AG10803 (cell line): ENCODE results near the gene GABRP.

ENCODE experiments used
- DNase-seq: peaks from one replicate; pipeline ENCODE4 v3.0.0; 2010; ENCODE audit warnings: low read depth
- H3K4me3 ChIP-seq: 2 replicates; pipeline ENCODE4 v1.5.1; 2011; ENCODE audit warnings: mild to moderate bottlenecking, low read length, control low read depth
- TF ChIP-seq, protein P1 (sequence below): conservative IDR thresholded peaks from 2 replicates; pipeline ENCODE4 v1.5.1; 2011; ENCODE audit warnings: mild to moderate bottlenecking, low read length, control low read depth, inconsistent platforms

Gene GABRP

DNA sequence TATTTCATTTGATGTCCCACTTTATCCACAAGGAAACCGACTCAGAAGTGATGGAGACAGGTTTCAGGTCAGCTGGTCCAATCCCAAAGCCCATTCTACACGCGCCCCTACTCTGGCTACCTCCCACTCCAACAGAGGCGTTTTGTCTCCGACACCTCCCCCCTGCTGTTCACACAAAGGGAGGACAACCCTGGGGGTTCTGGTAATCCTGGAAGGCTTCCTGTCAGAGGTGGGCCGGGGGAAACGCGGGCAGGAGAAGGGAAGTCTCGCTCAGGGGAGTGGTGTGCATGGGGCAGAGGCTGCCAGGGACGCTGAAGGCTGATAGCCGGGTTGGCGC, 39.7 kb upstream of the GABRP start:
- no peak overlapping the region for H3K4me3 ChIP-seq
- TF ChIP-seq, protein P1, sequence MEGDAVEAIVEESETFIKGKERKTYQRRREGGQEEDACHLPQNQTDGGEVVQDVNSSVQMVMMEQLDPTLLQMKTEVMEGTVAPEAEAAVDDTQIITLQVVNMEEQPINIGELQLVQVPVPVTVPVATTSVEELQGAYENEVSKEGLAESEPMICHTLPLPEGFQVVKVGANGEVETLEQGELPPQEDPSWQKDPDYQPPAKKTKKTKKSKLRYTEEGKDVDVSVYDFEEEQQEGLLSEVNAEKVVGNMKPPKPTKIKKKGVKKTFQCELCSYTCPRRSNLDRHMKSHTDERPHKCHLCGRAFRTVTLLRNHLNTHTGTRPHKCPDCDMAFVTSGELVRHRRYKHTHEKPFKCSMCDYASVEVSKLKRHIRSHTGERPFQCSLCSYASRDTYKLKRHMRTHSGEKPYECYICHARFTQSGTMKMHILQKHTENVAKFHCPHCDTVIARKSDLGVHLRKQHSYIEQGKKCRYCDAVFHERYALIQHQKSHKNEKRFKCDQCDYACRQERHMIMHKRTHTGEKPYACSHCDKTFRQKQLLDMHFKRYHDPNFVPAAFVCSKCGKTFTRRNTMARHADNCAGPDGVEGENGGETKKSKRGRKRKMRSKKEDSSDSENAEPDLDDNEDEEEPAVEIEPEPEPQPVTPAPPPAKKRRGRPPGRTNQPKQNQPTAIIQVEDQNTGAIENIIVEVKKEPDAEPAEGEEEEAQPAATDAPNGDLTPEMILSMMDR = no peak
- no peak for DNase-seq

DNA sequence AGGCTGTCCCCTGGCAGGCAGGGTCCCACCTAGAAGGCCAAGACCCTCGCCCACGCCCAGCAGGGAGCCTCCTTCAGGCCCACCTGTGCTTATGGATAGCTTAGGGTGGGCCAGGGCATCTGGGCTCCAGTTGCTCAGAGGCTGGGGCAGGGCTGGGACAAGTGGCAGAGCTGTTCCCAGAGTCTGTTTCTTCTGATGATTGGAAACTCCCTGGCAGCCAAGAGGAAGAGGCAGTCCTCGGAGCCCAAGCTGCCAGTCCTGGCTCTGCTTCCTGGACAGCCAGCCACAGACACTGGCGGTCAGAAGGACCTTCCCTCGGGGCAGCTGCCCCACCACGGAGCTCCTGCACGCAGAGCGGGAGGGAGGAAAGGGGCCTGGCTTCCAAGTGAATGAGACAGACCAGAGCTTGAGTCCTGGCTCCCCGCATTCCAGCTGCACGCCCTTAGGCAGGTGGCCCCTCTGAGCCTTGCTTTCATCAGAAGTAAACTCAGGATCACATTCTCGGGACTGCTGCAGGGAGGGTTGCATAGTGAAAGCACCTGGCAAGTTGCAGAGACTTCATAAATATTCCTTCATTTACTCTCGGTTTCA, 37.9 kb upstream of the GABRP start:
- DNase-seq = peak; percentile 25
- TF ChIP-seq, protein P1 = no peak

DNA sequence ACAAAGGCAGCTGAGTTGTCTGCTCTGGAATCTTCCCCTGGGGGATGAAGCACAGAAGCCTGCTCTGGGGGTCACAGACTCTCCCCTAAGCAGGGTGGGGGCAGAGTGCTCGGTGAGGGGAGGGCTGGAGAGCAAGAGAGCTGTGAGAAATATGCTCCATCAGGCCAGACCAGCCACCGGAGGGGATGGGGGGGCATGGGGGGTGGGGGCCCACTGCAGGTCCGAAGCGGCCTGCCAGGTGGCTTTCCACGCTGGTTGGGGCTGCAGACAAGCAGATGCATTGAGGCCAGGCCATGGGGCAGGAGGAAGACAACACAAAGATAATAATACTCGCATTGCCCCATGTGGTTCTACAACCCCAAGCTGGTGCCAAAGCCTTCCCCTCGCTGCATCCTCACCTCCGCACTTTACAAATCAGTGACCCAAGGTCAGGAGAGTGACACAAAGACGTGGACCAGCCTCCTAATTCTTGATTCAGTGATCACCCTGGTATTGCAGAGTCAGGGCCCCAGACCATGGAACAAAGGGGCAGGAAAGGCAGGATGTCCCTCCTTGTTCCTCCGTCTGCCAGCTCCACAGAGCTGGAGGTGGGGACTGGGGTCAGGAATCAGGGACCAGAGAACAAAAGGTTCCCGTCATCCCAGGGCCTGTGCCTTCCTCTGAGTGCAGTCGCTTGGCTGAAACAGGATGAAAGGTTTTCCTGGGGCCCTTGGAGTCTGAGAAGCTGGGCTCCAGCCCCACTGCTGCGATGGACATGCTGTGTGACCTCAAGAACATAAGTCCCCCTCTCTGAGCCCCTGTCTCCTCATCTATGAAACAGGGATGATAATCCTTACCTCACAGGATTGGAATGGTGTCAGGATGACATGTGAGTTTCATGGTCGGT, 37.2 kb upstream of the GABRP start:
- no peak for DNase-seq
- TF ChIP-seq, protein P1 = no peak
- no peak overlapping the region for H3K4me3 ChIP-seq

More for the DNA sequence above, 37.9 kb upstream of the GABRP start:
- no peak overlapping the region for H3K4me3 ChIP-seq

DNA sequence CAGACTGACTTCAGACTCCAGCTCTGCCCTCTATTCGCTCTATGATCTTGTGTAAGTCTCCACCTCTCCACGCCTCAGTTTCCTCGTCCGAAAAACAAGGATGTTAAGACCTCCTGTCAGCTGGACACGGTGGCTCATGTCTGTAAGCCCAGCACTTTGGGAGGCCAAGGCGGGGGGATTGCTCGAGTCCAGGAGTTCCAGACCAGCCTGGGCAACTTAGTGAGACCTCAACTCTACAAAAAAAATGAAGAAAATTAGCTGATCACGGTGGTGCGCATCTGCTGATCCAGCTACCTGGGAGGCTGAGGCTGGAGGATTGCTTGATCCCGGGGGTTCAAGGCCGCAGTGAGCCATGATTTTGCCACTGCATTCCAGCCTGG, 36.6 kb upstream of the GABRP start:
- H3K4me3 ChIP-seq = no peak overlapping the region
- no peak for DNase-seq
- TF ChIP-seq, protein P1 = no peak

DNA sequence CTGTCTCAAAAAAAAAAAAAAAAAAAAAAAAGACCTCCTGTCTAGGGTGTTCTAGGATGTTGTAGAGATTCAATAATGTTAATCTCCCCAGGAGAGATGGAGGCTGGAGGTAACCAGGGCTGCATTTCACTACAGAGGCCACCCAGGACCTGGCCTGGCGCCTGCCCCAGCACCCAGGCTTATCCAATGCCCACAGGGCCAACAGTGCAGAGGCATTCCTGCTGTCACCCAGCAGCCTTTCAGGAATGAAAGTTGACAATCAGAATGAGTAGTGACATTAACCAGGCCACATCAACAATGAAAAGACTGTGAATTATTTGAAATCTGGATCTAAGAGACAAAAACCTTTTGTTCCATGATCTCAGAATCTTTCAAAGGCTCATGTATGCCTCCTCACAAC, 36.2 kb upstream of the GABRP start:
- TF ChIP-seq, protein P1 = no peak
- no peak for DNase-seq
- H3K4me3 ChIP-seq = no peak overlapping the region

DNA sequence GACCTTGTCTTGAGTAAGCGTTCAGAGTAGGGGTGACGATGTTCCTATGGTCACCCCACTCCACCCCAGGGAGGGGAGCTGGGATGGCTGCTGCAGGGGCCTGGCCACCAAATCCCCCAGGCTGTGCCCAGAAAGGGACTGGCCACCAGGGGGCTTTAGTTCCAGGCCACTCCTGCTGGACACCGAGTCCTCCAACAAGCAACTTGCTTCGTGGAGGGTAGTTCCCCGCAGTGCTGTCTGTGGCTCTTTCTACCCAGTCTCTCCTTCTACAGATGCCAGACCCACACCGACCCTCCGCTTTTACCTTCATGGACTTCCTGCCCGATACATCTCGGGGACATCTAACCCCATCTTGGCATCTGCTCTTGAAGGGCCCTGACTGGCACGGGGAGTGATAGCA, 35.7 kb upstream of the GABRP start:
- TF ChIP-seq, protein P1 = peak; percentile 36
- DNase-seq = peak; percentile 3
- H3K4me3 ChIP-seq = no peak overlapping the region

DNA sequence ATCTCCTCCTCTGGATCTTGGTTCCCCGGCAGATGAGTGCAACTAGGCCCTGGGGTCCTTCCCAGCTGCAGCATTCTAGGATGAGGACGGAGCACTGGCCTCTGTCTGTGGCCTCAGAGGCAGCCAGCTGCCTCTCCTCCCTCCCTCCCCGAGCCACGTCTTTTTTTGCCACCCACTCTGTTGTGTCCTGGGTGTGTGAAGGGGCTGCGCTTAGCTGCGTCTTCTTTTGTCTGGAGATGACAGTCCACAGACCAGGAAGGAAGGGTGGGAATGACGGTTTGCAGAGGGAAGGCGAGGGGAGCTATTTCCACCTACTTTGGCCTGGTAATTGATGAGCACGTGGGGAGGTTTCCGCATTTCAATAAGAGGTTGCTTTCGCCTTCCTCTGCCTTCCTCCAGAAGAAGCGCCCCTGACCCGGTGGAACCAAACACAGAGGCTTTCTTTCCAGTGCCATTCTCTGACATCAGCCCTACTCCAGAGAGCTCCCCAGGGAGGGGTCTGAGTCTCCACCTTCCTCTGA, 34.5 kb upstream of the GABRP start:
- DNase-seq = no peak
- TF ChIP-seq, protein P1 = no peak
- no peak overlapping the region for H3K4me3 ChIP-seq
